Inferior parietal cortex (tissue), 1 donor: Measurements from ENCODE around the gene NUDT17.
A peak's percentile ranks its signal among the peaks of the same experiment; 100 is the strongest.

ENCODE experiments used
- DNase-seq: peaks from one replicate; pipeline ENCODE4 v3.0.0-alpha.2; 2016; ENCODE audit errors: extremely low spot score

NUDT17 gene

GRCh38 chr1:145847827-145848226 is 2.4 kb downstream of the NUDT17 start:
- DNase-seq = no peak

- DNase-seq = no peak
Measured at GRCh38 chr1:145849356-145850160, 4.1 kb downstream of the NUDT17 start.

GRCh38 chr1:145855426-145855948 is 10.1 kb downstream of the NUDT17 start:
- DNase-seq = no peak

GRCh38 chr1:145857170-145857569 is 11.7 kb downstream of the NUDT17 start:
- no peak for DNase-seq

GRCh38 chr1:145858238-145858900 is 12.9 kb downstream of the NUDT17 start:
- DNase-seq = no peak

GRCh38 chr1:145858901-145859490 is 13.6 kb downstream of the NUDT17 start, which contains the start of gene PIAS3:
Gene PIAS3, minus strand, starts transcription at chr1:145859081. Its CDS starts 91 bp downstream, at chr1:145858990.
- DNase-seq = peak; percentile 79

- DNase-seq = peak; percentile 80
Measured at GRCh38 chr1:145859491-145860023, 14.1 kb downstream of the NUDT17 start.

GRCh38 chr1:145863282-145864018 is 18.0 kb downstream of the NUDT17 start:
- no peak for DNase-seq

GRCh38 chr1:145868232-145868631 is 22.8 kb downstream of the NUDT17 start:
- DNase-seq = no peak

GRCh38 chr1:145871994-145872924 is 26.8 kb downstream of the NUDT17 start:
- DNase-seq = peak; percentile 40

GRCh38 chr1:145874646-145875045 is 29.2 kb downstream of the NUDT17 start:
- DNase-seq = no peak

GRCh38 chr1:145877923-145878486 is 32.6 kb downstream of the NUDT17 start:
- no peak for DNase-seq

- DNase-seq = no peak
Measured at GRCh38 chr1:145878724-145879123, 33.3 kb downstream of the NUDT17 start.

- no peak for DNase-seq
Measured at GRCh38 chr1:145879775-145880174, 34.3 kb downstream of the NUDT17 start.

- DNase-seq = no peak
Measured at GRCh38 chr1:145884675-145885074, 39.2 kb downstream of the NUDT17 start.

- peak; percentile 76 for DNase-seq
Measured at GRCh38 chr1:145885738-145886287, 40.4 kb downstream of the NUDT17 start, which contains the start of gene ANKRD35. Gene ANKRD35, minus strand, starts transcription at chr1:145885866. Its CDS starts 108 bp downstream, at chr1:145885758.

GRCh38 chr1:145886390-145886789 is 41.0 kb downstream of the NUDT17 start:
- no peak for DNase-seq

- no peak for DNase-seq
Measured at GRCh38 chr1:145886816-145887215, 41.4 kb downstream of the NUDT17 start.

GRCh38 chr1:145887631-145888030 is 42.2 kb downstream of the NUDT17 start:
- no peak for DNase-seq

GRCh38 chr1:145889722-145890121 is 44.3 kb downstream of the NUDT17 start:
- DNase-seq = no peak
